GM19468 (cell line): Measurements from ENCODE around the gene DFFB.

Experiments used
- ATAC-seq: cut with Tn5 transposase; IDR thresholded peaks from one replicate; pipeline ENCODE4 v1.9.1; 2021; ENCODE audit warnings: mild to moderate bottlenecking, moderate library complexity, moderate number of reproducible peaks; ENCODE audit not compliant: unreplicated experiment; ENCODE audit errors: extremely low read depth

The DFFB gene

DNA sequence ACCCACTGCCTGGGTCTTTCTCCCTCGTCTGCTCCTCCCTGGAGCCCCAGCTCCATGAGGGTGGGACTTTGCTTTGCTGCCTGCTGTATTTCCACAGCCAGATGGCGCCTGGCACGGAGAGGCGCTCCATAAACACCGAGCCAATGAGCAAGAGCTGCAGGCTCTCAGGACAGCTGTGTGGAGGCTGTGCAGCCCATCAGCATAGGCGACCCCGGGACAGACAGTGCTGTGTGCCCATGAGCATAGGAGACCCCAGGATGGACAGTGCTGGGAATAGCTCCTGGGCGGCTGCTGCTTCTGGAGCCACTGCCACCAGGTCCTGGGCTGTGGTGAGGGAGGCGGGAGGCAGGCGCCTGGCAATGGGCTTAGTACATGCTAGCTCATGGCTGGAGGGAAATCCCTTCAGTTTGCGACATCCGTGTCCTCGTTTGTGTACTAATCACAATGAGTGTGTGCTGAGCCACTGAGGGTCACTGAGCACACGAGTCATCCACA, 29.4 kb upstream of the DFFB start:
- ATAC-seq: no peak

DNA sequence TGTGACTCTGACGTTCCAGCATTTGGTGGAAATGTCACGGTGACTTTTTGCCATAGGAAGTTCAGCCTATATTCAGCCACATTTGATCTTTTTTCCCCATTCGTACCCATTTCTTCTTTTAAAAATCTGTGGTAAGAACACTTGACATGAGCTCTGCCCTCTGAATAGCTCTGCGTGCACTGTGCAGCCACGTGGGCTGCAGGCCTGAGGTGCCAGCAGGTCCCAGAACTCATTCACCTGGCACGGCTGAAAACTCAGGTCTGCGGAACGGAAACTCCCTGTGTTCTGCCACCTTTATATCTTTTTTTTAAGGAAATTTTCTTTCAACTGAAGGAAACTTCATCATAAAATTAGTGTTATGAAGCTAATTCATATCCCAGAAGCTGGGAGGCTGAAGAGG, 28.9 kb upstream of the DFFB start:
- no peak for ATAC-seq

DNA sequence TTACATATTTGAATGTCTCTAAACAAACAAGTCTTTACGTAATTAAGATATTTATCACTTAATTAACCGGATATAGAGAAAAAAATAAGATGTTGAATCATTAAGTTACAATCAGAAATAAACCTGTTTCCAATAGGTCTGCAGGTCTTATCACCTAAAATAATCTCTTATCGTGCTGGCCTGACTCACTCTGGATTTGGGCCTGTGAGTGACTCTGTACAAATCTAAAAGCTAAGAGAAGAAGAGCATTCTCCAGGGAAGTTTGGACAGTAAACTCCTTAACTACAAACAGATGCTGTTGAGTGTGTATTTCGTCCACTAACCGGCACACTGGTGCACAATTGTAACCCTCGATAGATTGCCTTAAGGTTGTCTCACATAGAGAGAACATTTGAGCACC, 25.6 kb upstream of the DFFB start:
- no peak for ATAC-seq

DNA sequence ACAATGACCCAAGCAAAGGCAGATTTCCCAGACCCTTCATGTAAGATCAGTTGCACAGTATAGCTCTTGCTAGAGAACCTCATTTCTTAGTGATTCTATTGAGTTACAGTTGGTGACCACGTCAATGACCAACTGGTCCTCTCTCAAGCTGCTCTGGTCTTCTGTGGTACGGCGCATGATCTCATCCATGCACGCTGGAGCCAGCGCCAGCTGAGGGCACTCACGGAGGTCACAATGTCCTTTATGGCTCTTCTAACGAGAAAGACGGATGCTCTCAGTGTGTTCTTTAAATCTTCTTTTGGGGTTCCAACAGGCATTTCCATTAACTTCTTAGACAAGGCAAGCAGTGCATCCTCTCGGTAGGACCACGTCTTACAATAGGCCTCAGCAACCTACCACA, 22.6 kb upstream of the DFFB start:
- ATAC-seq: no peak

DNA sequence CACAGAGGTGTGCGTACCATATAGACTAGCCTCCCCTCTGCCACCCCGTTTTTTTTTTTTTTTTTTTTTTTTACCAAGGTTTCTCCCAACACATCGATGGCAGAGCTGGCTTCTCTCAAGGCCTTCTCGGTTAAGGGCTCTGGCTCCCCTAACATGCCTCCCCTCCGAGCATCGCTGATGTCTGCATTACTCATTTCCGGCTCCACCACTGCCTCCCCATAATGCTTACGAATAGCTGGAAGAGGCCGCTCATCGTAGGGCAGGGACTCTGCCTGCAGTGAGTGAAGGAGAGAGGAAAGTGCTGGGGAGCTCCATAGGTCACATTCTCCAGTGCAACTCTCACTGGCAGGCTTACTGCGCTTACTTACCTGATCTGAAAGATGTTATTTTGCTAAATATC, 20.9 kb upstream of the DFFB start:
- no peak for ATAC-seq

DNA sequence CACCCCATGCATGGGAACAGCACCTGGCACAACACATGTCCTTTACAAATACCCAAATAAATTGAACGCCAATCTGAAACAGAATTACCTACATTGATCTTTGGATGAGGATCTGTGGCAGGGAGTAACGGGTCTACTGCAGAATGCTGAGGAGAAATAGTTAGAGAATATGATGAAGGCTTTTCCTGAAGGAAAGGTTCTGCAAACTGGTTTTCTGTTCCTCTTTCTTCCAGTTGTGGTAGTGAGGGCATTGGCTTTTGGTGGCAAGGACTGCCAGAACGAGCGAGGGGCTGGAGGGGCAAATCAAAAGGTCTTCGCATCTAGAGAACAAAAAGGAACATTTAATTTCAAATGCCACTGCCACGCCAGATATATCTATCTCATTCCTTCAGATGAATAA, 20.1 kb upstream of the DFFB start:
- ATAC-seq: no peak

DNA sequence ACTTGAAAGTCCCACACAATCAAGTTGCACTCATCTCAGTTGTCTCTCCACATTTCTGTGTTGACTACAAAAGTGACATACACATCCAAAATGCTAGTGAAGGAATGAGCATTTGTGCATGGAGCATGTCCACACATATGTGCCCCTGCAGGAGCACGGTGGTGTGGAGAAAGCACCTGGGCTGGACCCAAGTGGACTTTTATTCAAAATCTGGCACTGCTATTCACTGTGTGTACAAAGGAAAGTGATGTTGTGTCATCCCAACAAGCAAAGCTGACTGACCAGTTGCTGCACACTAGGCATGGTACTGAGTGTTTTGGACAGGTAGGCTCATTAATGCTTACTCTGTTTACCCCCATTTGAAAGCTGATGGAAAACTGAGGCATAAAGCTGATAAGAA, 19.6 kb upstream of the DFFB start:
- no peak for ATAC-seq

DNA sequence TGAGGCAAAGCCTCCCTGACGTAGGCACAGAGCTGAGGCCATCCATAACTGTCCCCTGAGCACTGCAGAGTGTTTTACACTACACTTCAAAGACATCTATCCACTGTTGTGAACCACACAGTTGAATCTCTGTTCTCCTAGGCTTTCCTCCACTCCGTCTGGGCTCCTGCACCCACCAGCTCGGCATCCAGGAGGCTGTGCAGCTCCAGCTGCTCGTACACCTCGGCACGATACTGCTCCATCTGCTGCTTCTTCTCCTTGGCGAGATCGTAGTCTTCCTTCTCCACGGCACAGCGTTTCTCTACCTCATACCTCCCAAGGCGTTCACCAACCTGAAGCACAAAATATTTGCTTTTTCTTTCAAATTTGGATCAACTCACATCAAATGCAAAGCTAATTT, 18.5 kb upstream of the DFFB start:
- no peak for ATAC-seq

DNA sequence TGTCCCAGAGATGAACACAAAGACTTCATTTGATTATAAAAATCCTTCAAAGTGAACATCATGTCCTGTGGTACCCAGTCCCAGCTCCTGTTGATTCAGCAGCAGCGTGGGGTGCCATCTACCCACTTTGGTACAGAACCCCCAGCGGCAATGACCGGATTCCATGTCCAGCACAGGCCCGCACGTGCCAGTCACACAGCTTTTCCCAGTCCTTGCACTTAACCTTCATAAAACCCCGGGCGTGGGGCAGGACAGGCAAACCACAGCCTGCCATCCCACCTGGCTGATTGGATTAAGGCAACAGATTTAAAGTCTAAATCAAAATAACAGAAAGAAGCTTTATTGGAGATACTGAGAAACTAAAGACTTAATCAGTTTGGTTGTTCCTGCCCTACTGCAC, 15.8 kb upstream of the DFFB start:
- no peak for ATAC-seq

DNA sequence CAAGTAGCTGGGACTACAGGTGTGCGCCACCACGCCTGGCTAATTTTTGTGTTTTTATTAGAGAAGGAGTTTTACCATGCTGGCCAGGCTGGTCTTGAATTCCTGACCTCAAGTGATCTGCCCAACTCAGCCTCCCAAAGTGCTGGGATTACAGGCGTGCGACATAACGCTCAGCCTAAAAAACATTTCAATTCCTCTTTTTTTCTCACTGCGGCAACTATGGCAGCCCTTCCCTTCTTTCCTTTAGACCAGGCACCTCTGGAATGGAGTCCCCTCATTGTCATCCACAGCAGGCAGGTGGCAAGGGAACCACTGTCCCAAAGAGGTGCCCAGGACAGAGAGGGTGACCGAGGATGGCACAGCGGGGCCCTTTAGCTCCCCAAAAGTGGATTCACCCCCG, 14.4 kb upstream of the DFFB start:
- no peak for ATAC-seq

DNA sequence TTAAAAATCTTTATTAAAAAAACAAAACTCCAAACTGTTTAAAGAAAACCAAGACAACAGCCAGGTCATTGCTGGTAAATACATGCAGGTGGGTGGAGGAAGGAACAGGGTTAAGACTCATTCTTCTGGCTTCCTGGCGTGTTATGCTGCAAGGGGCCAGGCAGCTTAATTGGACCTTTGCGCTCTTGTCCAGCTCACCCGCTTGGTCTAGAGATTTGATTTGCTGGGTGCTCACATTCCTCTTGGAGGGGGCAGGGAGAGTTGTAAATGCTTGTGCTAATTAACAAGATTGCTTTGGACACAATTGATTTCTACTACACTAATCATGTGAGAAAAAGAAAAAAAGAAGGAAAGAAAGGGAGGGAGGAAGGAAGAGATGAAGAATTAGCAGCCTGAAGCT, 10.7 kb upstream of the DFFB start:
- no peak for ATAC-seq

DNA sequence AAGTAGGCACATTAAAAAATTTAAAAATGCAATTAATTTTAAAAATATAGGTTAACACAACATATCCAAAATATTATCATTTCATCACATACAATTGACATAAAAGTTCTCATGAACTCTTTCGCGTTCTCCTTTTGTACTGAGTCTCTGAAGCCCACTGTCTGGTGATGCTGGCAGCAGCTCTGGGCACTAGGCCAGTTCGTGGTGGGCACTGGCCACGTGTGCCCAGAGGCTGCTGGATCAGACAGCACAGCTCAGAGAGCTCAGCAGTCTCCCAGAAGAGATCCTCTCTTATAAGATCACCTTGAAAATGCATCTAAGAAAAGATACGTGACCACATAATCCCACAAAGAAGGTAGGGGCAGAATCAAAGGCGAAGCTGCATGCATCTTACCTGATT, 10.2 kb upstream of the DFFB start:
- no peak for ATAC-seq

DNA sequence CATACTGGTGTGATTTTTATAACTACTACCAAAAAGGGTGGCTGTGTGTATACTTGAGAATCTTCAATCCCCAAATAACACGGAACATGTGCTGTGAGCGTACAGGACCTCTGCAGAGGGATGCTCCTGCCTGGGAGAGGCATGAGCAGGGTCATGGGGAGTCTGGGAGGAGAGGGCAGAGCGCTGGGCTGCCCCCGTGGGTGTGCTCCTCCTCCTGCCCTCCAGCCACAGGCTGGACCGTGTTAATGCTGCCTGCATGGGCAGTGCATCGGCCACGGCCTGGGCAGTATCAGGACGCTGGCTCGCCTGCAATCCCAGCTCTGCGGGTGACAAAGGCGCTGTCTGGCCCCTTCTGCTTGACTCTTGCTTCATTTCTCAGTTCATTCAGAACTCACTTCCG, 6.4 kb upstream of the DFFB start:
- ATAC-seq: no peak

DNA sequence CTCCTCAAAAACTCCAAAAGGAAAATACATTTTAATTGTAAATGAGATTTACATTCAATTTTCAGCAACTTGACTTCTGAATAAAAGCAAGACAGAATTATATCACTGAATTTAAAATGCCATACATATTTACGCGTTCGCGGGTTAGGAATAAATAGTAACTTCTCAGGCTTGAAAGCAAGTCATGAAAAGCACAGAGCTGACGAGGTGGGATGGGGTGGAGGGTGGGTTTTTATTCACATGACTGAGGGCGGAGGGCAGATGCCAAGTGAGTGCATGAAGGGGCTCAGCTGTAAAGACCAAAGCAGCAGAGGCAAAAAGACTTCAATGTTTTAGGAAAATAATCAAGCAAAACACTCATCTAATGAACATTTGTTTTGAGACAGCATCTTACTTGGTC, 6.0 kb upstream of the DFFB start:
- no peak for ATAC-seq

DNA sequence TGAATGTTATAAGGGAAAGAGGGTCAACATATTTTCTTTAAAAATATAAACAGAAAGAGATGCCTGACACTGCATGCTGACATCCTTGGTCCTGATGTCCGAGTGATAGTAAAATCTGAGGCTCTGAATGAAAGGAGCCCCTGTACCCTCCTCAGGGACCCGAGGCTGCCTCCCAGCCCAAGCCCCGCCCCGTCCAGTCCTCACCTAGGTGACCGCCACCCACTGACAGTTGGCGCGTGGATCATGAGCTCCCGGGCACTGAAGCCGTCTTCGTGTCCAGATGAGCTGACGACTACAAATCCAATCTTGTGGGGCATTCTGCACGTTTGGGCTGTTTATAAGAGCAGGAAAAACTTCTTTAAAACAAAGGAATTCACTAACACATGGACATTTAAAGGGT, 5.2 kb upstream of the DFFB start:
- no peak for ATAC-seq

DNA sequence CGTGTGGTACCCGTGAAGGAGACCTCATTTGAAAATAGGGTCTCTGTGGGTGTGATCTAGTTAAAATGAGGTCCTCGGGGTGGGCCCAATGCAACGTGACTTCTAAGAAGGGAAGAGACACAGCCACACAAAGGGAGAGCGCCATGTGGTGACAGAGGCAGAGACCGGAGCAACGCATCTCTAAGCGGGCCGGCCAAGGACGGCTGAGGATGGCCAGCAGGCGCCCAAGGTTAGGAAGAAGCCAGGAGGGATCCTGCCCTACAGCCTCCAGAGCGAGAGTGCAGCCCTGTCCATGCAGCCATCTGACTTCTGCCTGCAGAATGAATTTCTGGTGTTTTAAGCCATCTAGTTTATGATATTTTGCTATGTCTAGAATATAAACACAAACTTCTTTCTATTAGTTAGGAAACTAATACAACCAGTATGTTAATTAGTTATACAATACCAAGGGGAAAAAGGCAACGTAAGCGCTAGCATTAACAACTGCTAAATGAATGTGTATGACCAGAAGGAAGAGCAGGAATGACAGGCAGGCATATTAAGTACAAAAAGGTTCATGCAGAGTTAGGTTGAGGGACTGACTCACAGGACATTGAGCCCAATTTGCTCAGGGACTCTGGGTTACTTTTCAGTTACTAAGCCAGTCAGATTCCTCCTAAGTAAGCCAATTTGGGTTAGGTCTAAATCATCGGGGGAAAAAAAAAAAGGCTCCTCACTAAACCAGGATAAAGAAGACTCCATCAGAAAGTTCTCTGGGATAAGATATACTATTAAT, 4.4 kb upstream of the DFFB start:
- no peak for ATAC-seq

DNA sequence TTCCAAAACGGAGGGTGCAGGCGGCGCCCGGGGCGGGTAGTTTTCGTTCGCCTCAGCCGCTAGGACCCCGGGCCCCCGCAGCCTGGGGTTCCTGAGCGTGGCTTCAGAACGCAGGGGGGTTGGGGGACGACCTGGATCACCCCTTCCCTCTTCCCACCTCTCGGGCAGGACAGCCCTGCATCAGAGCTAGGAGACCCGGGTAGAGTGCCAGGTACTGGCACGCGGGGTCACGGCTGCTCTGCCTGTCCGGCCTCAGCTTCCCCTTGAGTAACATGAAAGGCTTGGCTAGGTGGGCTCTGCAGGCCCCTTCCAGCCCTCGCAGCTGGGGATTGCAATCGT, 484 bp downstream of the DFFB start:
- no peak for ATAC-seq

DNA sequence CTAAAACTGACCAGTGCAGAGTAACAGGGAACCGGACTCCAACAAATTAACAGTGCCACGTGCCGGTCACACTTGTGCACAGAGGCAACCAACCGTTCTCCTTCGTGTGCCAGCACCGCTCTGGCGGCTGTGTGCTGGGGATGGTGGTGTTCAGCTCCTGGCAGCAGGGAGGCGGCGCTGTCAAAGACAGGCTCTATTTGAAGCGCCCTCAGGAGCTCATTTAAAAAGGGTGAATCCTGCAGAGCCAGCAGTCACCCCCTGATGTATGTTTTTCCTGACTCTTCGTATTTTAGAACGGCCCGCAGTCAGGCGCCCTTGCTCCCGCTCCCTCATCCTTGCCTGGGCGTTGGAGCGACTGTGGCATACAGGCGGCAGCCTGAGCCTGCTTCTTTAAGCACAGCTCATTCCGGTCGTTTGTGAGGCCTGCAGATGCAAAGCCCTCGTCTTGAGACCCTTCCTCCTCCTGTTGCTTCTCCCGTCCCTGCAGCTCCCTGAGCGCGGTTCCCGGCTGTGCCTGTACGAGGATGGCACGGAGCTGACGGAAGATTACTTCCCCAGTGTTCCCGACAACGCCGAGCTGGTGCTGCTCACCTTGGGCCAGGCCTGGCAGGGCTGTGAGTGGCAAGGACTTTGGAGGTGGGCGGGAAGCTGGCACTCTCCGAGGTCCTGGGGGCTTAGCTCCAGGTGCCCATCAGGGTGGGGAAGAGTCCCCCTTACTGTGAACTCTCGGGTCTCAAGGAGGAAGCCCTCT, 1.1 kb downstream of the DFFB start:
- no peak for ATAC-seq

DNA sequence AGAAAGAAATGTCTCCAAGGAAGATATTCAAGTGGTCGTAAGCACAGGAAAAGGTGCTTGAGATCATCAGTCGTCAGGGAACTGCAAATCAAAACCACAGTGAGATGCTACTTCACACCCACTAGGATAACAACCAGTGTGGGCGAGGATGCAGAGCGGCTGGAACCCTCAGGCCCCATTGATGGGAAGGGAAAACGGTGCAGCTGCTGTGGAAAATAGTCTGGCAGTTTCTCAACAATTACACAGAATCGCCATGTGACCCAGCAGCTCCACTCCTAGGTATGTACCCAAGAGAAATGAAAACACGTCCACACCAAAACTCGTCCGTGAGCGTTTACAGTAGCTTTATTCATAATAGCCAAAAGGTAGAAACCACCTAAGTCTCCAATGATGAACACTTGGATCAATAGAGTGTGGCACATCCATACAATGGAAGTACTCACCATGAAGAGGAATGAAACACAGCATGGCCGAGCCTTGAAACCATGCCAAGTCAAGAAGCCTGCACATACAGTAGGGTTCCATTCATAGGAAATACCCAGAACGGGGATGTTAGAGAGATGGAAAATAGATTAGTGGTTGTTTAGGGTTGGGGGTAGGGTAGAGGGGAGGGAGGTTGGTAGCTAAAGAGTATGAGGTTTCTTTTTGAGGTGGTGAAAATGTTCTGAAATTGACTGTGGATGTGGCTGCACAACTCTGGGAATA, 6.1 kb downstream of the DFFB start:
- no peak for ATAC-seq

DNA sequence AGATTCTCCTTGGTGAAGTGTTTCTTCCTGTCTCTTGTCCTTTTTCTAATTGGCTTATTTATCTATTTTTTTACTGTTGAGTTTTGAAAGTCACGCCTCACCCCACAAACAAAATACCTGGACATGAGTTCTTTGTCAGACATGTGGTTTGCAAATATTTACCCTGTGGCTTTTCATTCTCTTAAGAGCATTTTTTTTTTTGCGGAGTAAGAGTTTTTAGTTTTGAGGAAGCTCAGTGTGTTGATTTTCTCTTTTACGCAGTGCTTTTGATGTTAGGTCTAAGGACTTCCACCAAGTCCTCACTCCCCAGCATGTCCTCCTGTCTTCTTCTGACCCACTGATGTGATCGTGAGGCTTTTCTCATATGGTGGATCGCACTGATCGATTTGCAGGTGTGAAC, 7.6 kb downstream of the DFFB start:
- no peak for ATAC-seq

DNA sequence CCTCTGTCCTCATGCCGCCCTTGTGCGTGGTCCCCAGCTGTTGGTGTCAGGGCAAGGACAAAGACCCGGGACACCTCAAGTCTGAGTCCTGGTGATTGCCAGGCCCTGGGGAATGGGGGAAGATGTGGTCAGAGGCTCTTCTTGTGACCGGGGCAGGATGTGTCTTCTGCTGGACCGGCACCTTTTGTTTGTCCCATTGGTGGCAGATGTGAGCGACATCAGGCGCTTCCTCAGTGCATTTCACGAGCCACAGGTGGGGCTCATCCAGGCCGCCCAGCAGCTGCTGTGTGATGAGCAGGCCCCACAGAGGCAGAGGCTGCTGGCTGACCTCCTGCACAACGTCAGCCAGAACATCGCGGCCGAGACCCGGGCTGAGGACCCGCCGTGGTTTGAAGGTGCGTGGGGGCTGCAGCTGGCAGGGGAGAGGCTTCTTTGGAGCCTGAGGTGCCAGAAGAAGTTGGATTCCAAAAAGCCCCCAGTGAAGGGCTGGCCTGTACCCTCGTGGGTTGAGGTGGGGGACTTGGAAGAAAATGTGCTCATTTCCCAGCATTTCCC, 8.4 kb downstream of the DFFB start:
- ATAC-seq: no peak
